H1 (cell line): ENCODE measurements around the gene DMBT1.

ENCODE experiments used
- POLR2A ChIP-seq, 2 experiments: IDR thresholded peaks; 1 replicate in 1 of 2; 2 replicates in 1 of 2; pipeline ENCODE4 v1.6.1; 2011; ENCODE audit warnings: low read depth in 2 of 2, low read length in 2 of 2, mild to moderate bottlenecking in 2 of 2; ENCODE audit errors: control extremely low read depth in 1 of 2
- POLR2AphosphoS5 ChIP-seq: IDR thresholded peaks from 2 replicates; pipeline ENCODE4 v1.6.1; 2011; ENCODE audit warnings: low read depth, low read length
- RNF2 ChIP-seq: fragments of 200-900, 300-1000 bp; sonication (generic); IDR thresholded peaks from 2 replicates; pipeline ENCODE4 v1.7.1; 2016; ENCODE audit warnings: borderline replicate concordance, low read depth, mild to moderate bottlenecking, antibody characterized with exemption, low read length; ENCODE audit not compliant: poor library complexity, severe bottlenecking; ENCODE audit errors: missing control alignments
- SIX5 ChIP-seq: IDR thresholded peaks from 2 replicates; pipeline ENCODE4 v1.6.1; 2011; ENCODE audit warnings: mild to moderate bottlenecking, low read depth, low read length
- TAF1 ChIP-seq: IDR thresholded peaks from 2 replicates; pipeline ENCODE4 v1.6.1; 2011; ENCODE audit warnings: mild to moderate bottlenecking, low read depth, low read length
- TF ChIP-seq, protein P1 (sequence below), 3 experiments: IDR thresholded peaks; 1 replicate in 2 of 3; 2 replicates in 1 of 3; pipeline versions ENCODE4 v1.5.1 to v1.6.1; 2011; ENCODE audit warnings: low read length in 3 of 3, mild to moderate bottlenecking in 3 of 3, inconsistent platforms in 2 of 3, low read depth in 1 of 3, moderate library complexity in 1 of 3; ENCODE audit not compliant: insufficient read depth in 1 of 3; ENCODE audit errors: control extremely low read depth in 1 of 3

DNA sequence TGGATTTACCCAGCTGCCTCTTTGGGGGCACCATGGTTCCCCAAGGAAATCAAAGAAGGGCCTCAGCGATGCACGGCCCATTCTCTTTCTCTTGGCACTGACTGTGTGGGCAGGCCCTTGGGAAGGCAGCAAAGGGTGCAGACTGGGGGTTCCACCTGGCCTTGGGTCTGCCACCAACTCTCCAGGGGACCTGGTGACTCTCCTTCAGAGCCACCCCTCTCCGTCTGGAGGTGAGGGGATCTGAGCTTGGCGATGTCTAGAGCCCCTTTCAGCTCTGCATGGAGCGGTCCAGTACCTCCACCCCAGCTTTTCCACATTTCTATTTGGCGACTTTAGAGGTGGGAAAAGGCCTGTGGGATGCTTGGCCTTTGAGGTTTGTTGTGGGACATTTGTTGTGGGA is 70.0 kb downstream of the DMBT1 start:
- TF ChIP-seq RNF2 (no peak), TAF1 (no peak), POLR2A (IDR thresholded peaks at IDR 0.05; ENCODE audit: control extremely low read depth in 1 of 2, low read depth in 2 of 2, low read length in 2 of 2) (no peak), POLR2AphosphoS5 (no peak), SIX5 (no peak)
- TF ChIP-seq, protein P1, sequence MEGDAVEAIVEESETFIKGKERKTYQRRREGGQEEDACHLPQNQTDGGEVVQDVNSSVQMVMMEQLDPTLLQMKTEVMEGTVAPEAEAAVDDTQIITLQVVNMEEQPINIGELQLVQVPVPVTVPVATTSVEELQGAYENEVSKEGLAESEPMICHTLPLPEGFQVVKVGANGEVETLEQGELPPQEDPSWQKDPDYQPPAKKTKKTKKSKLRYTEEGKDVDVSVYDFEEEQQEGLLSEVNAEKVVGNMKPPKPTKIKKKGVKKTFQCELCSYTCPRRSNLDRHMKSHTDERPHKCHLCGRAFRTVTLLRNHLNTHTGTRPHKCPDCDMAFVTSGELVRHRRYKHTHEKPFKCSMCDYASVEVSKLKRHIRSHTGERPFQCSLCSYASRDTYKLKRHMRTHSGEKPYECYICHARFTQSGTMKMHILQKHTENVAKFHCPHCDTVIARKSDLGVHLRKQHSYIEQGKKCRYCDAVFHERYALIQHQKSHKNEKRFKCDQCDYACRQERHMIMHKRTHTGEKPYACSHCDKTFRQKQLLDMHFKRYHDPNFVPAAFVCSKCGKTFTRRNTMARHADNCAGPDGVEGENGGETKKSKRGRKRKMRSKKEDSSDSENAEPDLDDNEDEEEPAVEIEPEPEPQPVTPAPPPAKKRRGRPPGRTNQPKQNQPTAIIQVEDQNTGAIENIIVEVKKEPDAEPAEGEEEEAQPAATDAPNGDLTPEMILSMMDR (IDR thresholded peaks at IDR 0.05; ENCODE audit: control extremely low read depth in 1 of 3, insufficient read depth in 1 of 3, low read depth in 1 of 3, low read length in 3 of 3) = no peak
